ENCODE data around the gene SLC4A5.

SLC4A5 gene

GRCh38 chr2:74343316-74343715, at the start of gene SLC4A5:
Gene SLC4A5, minus strand, starts transcription at chr2:74343416. Its CDS starts 28,393 bp downstream, at chr2:74315023.
- no peak for DNase-seq

GRCh38 chr2:74392449-74392743, 49.2 kb upstream of the SLC4A5 start:
- no peak for DNase-seq

- DNase-seq = peak; percentile 74
Observed at GRCh38 chr2:74391580-74392448, 48.6 kb upstream of the SLC4A5 start.

- no peak for DNase-seq
Observed at GRCh38 chr2:74391209-74391579, 48.0 kb upstream of the SLC4A5 start.

- DNase-seq = no peak
Observed at GRCh38 chr2:74390606-74391005, 47.4 kb upstream of the SLC4A5 start.

GRCh38 chr2:74387346-74387745, 44.1 kb upstream of the SLC4A5 start:
- no peak for DNase-seq

- no peak for DNase-seq
Observed at GRCh38 chr2:74385396-74385795, 42.2 kb upstream of the SLC4A5 start.

GRCh38 chr2:74384051-74384450, 40.8 kb upstream of the SLC4A5 start:
- no peak for DNase-seq

- DNase-seq = peak; percentile 53
Observed at GRCh38 chr2:74383254-74383653, 40.0 kb upstream of the SLC4A5 start.

- DNase-seq = no peak
Observed at GRCh38 chr2:74381751-74382150, 38.5 kb upstream of the SLC4A5 start.

GRCh38 chr2:74379851-74380789, 36.9 kb upstream of the SLC4A5 start, which contains the start of gene DCTN1:
Gene DCTN1, minus strand, starts transcription at chr2:74380311. Its CDS starts 274 bp downstream, at chr2:74380037.
- DNase-seq = no peak

- DNase-seq = no peak
Observed at GRCh38 chr2:74378007-74378406, 34.8 kb upstream of the SLC4A5 start.

GRCh38 chr2:74375838-74376237, 32.6 kb upstream of the SLC4A5 start:
- DNase-seq = no peak

- peak; percentile 80 for DNase-seq
Observed at GRCh38 chr2:74374509-74375205, 31.4 kb upstream of the SLC4A5 start.

- DNase-seq = no peak
Observed at GRCh38 chr2:74373985-74374384, 30.8 kb upstream of the SLC4A5 start.

- DNase-seq = peak; percentile 30
Observed at GRCh38 chr2:74373221-74373676, 30.0 kb upstream of the SLC4A5 start.

GRCh38 chr2:74372674-74373073, 29.5 kb upstream of the SLC4A5 start:
- DNase-seq = no peak

GRCh38 chr2:74371421-74371820, 28.2 kb upstream of the SLC4A5 start:
- DNase-seq = no peak

- DNase-seq = no peak
Observed at GRCh38 chr2:74369976-74370375, 26.8 kb upstream of the SLC4A5 start.

- DNase-seq = no peak
Observed at GRCh38 chr2:74368499-74368898, 25.3 kb upstream of the SLC4A5 start.

GRCh38 chr2:74367789-74368188, 24.6 kb upstream of the SLC4A5 start:
- DNase-seq = no peak

- DNase-seq = no peak
Observed at GRCh38 chr2:74366036-74366435, 22.8 kb upstream of the SLC4A5 start.
